GM23248 (cell line): Measurements from ENCODE around the gene MRPS24.

Experiments
- EZH2 ChIP-seq: fragments of 200-600 bp; sonication (generic); IDR thresholded peaks from 2 replicates; pipeline ENCODE4 v1.6.1; 2018; ENCODE audit warnings: antibody characterized with exemption, mild to moderate bottlenecking; ENCODE audit not compliant: insufficient read depth, poor library complexity, severe bottlenecking
- EZH2phosphoT487 ChIP-seq: fragments of 200-600 bp; sonication (generic); IDR thresholded peaks from 2 replicates; pipeline ENCODE4 v1.6.1; 2018; ENCODE audit warnings: antibody characterized with exemption, moderate library complexity, mild to moderate bottlenecking, low read depth; ENCODE audit not compliant: insufficient read depth

DNA sequence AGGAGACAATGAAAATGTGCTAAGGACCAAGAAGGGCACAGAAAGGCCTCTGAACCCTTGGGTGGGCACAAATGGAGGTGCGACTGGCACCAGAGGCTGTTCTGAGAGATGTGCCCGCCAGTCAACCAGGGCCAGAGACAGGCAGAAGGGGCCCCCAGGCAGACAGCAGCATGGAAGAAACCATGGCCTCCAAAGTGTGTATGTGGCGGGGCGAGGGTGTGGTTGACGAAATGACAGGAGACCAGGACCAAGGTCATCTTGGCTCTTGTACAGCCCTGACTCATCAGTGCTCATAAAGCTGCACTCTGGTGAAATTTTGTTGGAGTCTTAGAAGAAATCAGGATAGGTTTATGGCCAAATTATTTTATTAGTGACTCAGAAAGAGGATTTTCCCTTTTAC, 4.0 kb upstream of the MRPS24 start:
- no peak for TF ChIP-seq EZH2phosphoT487
- TF ChIP-seq EZH2, result no peak
